Endodermal cell (in vitro differentiated cells): Measurements from ENCODE around the gene IRF2BP2. TPM values are rescaled to one million over a fixed set of nuclear protein-coding genes. Genes with fewer than 3 reads are reported as not detected.

Experiments used
- DNase-seq: peaks from one replicate; pipeline ENCODE4 v3.0.0-alpha.2; 2017
- H3K27ac ChIP-seq: 2 replicates; pipeline ENCODE4 v1.5.1; 2013; ENCODE audit warnings: mild to moderate bottlenecking, low read depth, low read length, moderate library complexity
- H3K27me3 ChIP-seq: 2 replicates; pipeline ENCODE4 v1.6.1; 2013; ENCODE audit warnings: mild to moderate bottlenecking, low read length, moderate library complexity; ENCODE audit not compliant: insufficient read depth, control insufficient read depth, poor library complexity, severe bottlenecking
- H3K36me3 ChIP-seq: 2 replicates; pipeline ENCODE4 v1.7.0; 2013; ENCODE audit warnings: mild to moderate bottlenecking, low read length, moderate library complexity; ENCODE audit not compliant: control insufficient read depth, insufficient read depth
- H3K4me1 ChIP-seq: one replicate; pipeline ENCODE4 v1.7.0; 2013; ENCODE audit warnings: low read length; ENCODE audit not compliant: control insufficient read depth, insufficient read depth
- H3K4me3 ChIP-seq: 2 replicates; pipeline ENCODE4 v1.5.1; 2013; ENCODE audit warnings: mild to moderate bottlenecking, low read length, moderate library complexity
- H3K9ac ChIP-seq: 2 replicates; pipeline ENCODE4 v1.6.1; 2013; ENCODE audit warnings: mild to moderate bottlenecking, low read length, moderate library complexity; ENCODE audit not compliant: poor library complexity, severe bottlenecking; ENCODE audit errors: extremely low read depth
- H3K9me3 ChIP-seq: 2 replicates; pipeline ENCODE4 v1.6.1; 2013; ENCODE audit warnings: mild to moderate bottlenecking, low read length, moderate library complexity; ENCODE audit not compliant: control insufficient read depth
- H3K27ac Mint-ChIP-seq: 2 replicates; pipeline ENCODE4 v1.8.0; 2020; ENCODE audit warnings: mixed read lengths
- H3K27me3 Mint-ChIP-seq: 2 replicates; pipeline ENCODE4 v1.8.0; 2021; ENCODE audit warnings: mild to moderate bottlenecking, mixed read lengths; ENCODE audit not compliant: insufficient read depth
- H3K36me3 Mint-ChIP-seq: 2 replicates; pipeline ENCODE4 v1.8.0; 2020; ENCODE audit warnings: low read depth, mixed read lengths
- H3K4me1 Mint-ChIP-seq: 2 replicates; pipeline ENCODE4 v1.8.0; 2020; ENCODE audit warnings: mixed read lengths
- H3K4me3 Mint-ChIP-seq: 2 replicates; pipeline ENCODE4 v1.8.0; 2020; ENCODE audit warnings: mild to moderate bottlenecking, moderate library complexity, mixed read lengths
- H3K9me3 Mint-ChIP-seq: 2 replicates; pipeline ENCODE4 v1.8.0; 2020; ENCODE audit warnings: mild to moderate bottlenecking, mixed read lengths
- CTCF ChIP-seq: fragments of 200-600 bp; sonication (generic); conservative IDR thresholded peaks from 2 replicates; pipeline ENCODE4 v1.5.0; 2021; ENCODE audit warnings: antibody characterized with exemption, mild to moderate bottlenecking
- whole genome bisulfite sequencing, 2 experiments: methylation state at CpG; one replicate each; pipeline versions ENCODE4 v1.1.5 to v1.1.7; 2013; ENCODE audit warnings: missing lambda C conversion rate in 2 of 2, mixed read lengths in 1 of 2; ENCODE audit not compliant: insufficient coverage in 1 of 2, insufficient read length in 1 of 2; 5-methylcytosine and 5-hydroxymethylcytosine counted together
- total RNA-seq, 2 donors: library from RNA; stranded (reverse); fragmentation: NEBNext Ultra II Directional in 1 of 2; extraction: Animal tissue kit (Norgen Biotek cat#: 25700) in 1 of 2; gene quantifications; 2 replicates in 1 of 2; 3 replicates in 1 of 2; pipeline ENCODE4 v1.2.1, GENCODE V29; 2021

IRF2BP2 gene
- total RNA-seq, 2 donors from 2014 or later, result 41.6 to 45.7 TPM

GRCh38 chr1:234593109-234593508, 16.9 kb downstream of the IRF2BP2 start:
- WGBS, 2 experiments, result 70 to 97% methylated on average over 2 to 7 of the region's 7 CpGs
- DNase-seq, result no peak
- no peaks in the 10 kb centered on the region for H3K36me3 ChIP-seq
- TF ChIP-seq CTCF, result no peak
- Mint-ChIP-seq H3K27ac (no peak overlapping the region), H3K27me3 (no peaks in the 10 kb centered on the region), H3K9me3 (peaks cover 11% of the 10 kb centered on the region), H3K4me3 (no peak overlapping the region), H3K36me3 (no peaks in the 10 kb centered on the region), H3K4me1 (no peaks in the 10 kb centered on the region)
- H3K4me3 ChIP-seq, result no peak overlapping the region
- no peaks in the 10 kb centered on the region for H3K9me3 ChIP-seq
- no peaks in the 10 kb centered on the region for H3K27me3 ChIP-seq
- no peaks in the 10 kb centered on the region for H3K4me1 ChIP-seq
- H3K9ac ChIP-seq, result no peak overlapping the region
- H3K27ac ChIP-seq, result no peak overlapping the region

- no peaks in the 10 kb centered on the region for H3K4me1 Mint-ChIP-seq
- Histone ChIP-seq H3K27me3 (no peaks in the 10 kb centered on the region), H3K9ac (no peak overlapping the region), H3K9me3 (no peaks in the 10 kb centered on the region), H3K36me3 (no peaks in the 10 kb centered on the region), H3K27ac (no peak overlapping the region), H3K4me3 (no peak overlapping the region), H3K4me1 (no peaks in the 10 kb centered on the region)
- H3K27ac Mint-ChIP-seq, result no peak overlapping the region
- no peak for TF ChIP-seq CTCF
- 80 to 95% methylated on average over 1 to 4 of the region's 5 CpGs for WGBS, 2 experiments
- H3K36me3 Mint-ChIP-seq, result no peaks in the 10 kb centered on the region
- peaks cover 11% of the 10 kb centered on the region for H3K9me3 Mint-ChIP-seq
- H3K27me3 Mint-ChIP-seq, result no peaks in the 10 kb centered on the region
- no peak overlapping the region for H3K4me3 Mint-ChIP-seq
- no peak for DNase-seq
Measured at GRCh38 chr1:234592240-234592639, 17.7 kb downstream of the IRF2BP2 start.

GRCh38 chr1:234591131-234591530, 18.8 kb downstream of the IRF2BP2 start:
- no peaks in the 10 kb centered on the region for H3K36me3 ChIP-seq
- H3K4me3 ChIP-seq, result no peak overlapping the region
- no peak for TF ChIP-seq CTCF
- no peak overlapping the region for H3K4me3 Mint-ChIP-seq
- no peak for DNase-seq
- H3K36me3 Mint-ChIP-seq, result no peaks in the 10 kb centered on the region
- H3K27ac Mint-ChIP-seq, result no peak overlapping the region
- H3K4me1 ChIP-seq, result no peaks in the 10 kb centered on the region
- WGBS, 2 experiments, result 88 to 100% methylated on average over 3 to 4 of the region's 4 CpGs
- H3K27ac ChIP-seq, result no peak overlapping the region
- H3K4me1 Mint-ChIP-seq, result no peaks in the 10 kb centered on the region
- no peaks in the 10 kb centered on the region for H3K9me3 ChIP-seq
- H3K9ac ChIP-seq, result no peak overlapping the region
- no peaks in the 10 kb centered on the region for H3K27me3 ChIP-seq
- H3K9me3 Mint-ChIP-seq, result peaks cover 11% of the 10 kb centered on the region
- no peaks in the 10 kb centered on the region for H3K27me3 Mint-ChIP-seq
